ENCODE data around the gene ALOX15.
"Not testable (repeated sequence)": the region's sequence is repeated elsewhere in the genome, so short reads cannot be mapped to it uniquely, and the experiment has no call there.

GRCh38 chr17:4638766-4639165 is 2.7 kb downstream of the ALOX15 start:
- TF ChIP-seq POLR2A (IDR thresholded peaks at IDR 0.05; ENCODE audit: low read length); GATA1 (IDR thresholded peaks at IDR 0.05; ENCODE audit: low read depth, low read length): not testable (repeated sequence)

Data from erythroblast (primary cell).